OCI-LY1 (cell line): Measurements from ENCODE around the gene TPST1.

ENCODE experiments used
- EZH2 ChIP-seq: fragments of 200-600 bp; sonication (generic), shearing (Covaris generic); IDR thresholded peaks from 2 replicates; pipeline ENCODE4 v1.8.0; 2017; ENCODE audit warnings: borderline replicate concordance, mixed run types, mild to moderate bottlenecking, antibody characterized with exemption, low read length, moderate library complexity, mixed read lengths
- TF ChIP-seq, protein P1 (sequence below): fragments of 200-600 bp; sonication (generic), shearing (Covaris generic); IDR thresholded peaks from 2 replicates; pipeline ENCODE4 v1.5.1; 2017; ENCODE audit warnings: mild to moderate bottlenecking, antibody characterized with exemption, low read length, moderate library complexity, mixed read lengths

DNA sequence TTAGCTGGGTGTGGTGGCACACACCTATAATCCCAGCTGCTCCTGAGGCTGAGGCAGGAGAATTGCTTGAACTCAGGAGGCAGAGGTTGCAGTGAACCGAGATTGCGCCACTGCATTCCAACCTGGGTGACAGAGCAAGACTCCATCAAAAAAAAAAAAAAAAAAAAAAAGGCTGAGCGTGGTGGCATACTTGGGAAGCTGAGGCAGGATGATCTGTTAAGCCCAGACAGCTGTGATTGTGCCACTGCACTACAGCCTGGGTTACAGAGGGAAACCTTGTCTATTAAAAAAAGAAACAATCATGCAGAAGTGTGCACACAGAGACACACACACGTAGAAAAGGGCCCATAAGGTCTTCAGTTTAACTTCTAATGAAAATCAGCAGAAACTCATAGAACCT lies 150.6 kb downstream of the TPST1 start:
- TF ChIP-seq, protein P1, sequence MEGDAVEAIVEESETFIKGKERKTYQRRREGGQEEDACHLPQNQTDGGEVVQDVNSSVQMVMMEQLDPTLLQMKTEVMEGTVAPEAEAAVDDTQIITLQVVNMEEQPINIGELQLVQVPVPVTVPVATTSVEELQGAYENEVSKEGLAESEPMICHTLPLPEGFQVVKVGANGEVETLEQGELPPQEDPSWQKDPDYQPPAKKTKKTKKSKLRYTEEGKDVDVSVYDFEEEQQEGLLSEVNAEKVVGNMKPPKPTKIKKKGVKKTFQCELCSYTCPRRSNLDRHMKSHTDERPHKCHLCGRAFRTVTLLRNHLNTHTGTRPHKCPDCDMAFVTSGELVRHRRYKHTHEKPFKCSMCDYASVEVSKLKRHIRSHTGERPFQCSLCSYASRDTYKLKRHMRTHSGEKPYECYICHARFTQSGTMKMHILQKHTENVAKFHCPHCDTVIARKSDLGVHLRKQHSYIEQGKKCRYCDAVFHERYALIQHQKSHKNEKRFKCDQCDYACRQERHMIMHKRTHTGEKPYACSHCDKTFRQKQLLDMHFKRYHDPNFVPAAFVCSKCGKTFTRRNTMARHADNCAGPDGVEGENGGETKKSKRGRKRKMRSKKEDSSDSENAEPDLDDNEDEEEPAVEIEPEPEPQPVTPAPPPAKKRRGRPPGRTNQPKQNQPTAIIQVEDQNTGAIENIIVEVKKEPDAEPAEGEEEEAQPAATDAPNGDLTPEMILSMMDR = no peak
- no peak for TF ChIP-seq EZH2
